ENCODE measurements around the gene GRIN3A. TPM values are rescaled to one million over a fixed set of nuclear protein-coding genes. Genes with fewer than 3 reads are reported as not detected.

Gene GRIN3A
- total and polyA plus RNA-seq, 9 of the 15 experiments (the other 6 are each of a cell fraction or from before 2014, with no cell fraction given): 0.01 to 0.03 TPM; not detected in 7

GRCh38 chr9:101536938-101537337 lies 201.5 kb downstream of the GRIN3A start:
- DNase-seq (ENCODE audit: extremely low read depth in 1 of 4, low spot score in 3 of 4) (peak in 1 of 4 experiments; percentile 37), FAIRE-seq (peak; percentile 46), ATAC-seq (no peak)
- intact Hi-C loops (cut with micrococcal nuclease): loop anchor here (10.0 kb wide), 2 partner anchors 202 to 822 kb away; no protein-coding TSS in a partner anchor
- H3K9ac ChIP-seq (ENCODE audit: insufficient read depth in 1 of 2, low read depth in 2 of 2, low read length in 2 of 2): no peak overlapping the region
- H3K27ac ChIP-seq (ENCODE audit: extremely low read depth, low read depth, low read length): no peak overlapping the region
- in situ Hi-C loops (cut with MboI): loop anchor here (25.0 kb wide), 1 partner anchor 825 kb away; no protein-coding TSS in a partner anchor
- no peaks in the 10 kb centered on the region for H3K9me3 ChIP-seq (replicated peaks; ENCODE audit: control insufficient read depth, insufficient read depth, low read depth, low read length)
- CTCF ChIA-PET (ENCODE audit: low intra/inter-chr PET ratio): interaction anchor here (0.7 kb wide), 1 partner anchor 68 kb away, joined by 3 read pairs; no protein-coding TSS in a partner anchor
- H3K36me3 ChIP-seq (ENCODE audit: control insufficient read depth, insufficient read depth, low read length): peaks cover 41% of the 10 kb centered on the region; the same call in 2 of the 3 replicates
- peaks cover 0 to 4% of the 10 kb centered on the region in 2 experiments; a peak in 1 of 5 replicates for H3K4me1 ChIP-seq (replicated peaks in 1 of 2; ENCODE audit: control insufficient read depth in 2 of 2, insufficient read depth in 2 of 2, low read length in 2 of 2)
- no TSS peak for BruUV-seq (replicated peaks)
- no peaks in the 10 kb centered on the region for H3K9me1 ChIP-seq (ENCODE audit: control insufficient read depth, insufficient read depth, low read length)
- H3K4me2 ChIP-seq (ENCODE audit: insufficient read depth, low read length): no peak overlapping the region
- no peaks in the 10 kb centered on the region for H4K20me1 ChIP-seq (replicated peaks; ENCODE audit: control insufficient read depth, insufficient read depth, low read length)
- 90% methylated on average over 2 of the region's 2 CpGs for WGBS (ENCODE audit: insufficient coverage, low coverage, missing lambda C conversion rate)
- no peak overlapping the region for H2AFZ ChIP-seq (ENCODE audit: low read depth, low read length)
- POLR2A ChIA-PET: interaction anchor here (0.6 to 0.8 kb wide), 2 partner anchors 9 to 102 kb away, joined by 3 to 5 read pairs; partner anchors contain the start of gene ALDOB
- peaks cover 10% of the 10 kb centered on the region for H3K79me2 ChIP-seq (ENCODE audit: control insufficient read depth, insufficient read depth, low read length)
- H3K4me3 ChIP-seq: no peak overlapping the region
- no peaks in the 10 kb centered on the region for H3K27me3 ChIP-seq (ENCODE audit: control insufficient read depth in 2 of 2, insufficient read depth in 2 of 2, low read length in 2 of 2)
- TF ChIP-seq YY1 (IDR thresholded peaks at IDR 0.05; ENCODE audit: borderline replicate concordance in 1 of 3, control insufficient read depth in 1 of 3, extremely low read depth in 1 of 3, insufficient read depth in 3 of 3, insufficient read length in 1 of 3, insufficient replicate concordance in 2 of 3, low read depth in 1 of 3, low read length in 2 of 3) (peak in 1 of 3 experiments; percentile 78), LEF1 (IDR thresholded peaks at IDR 0.05) (no peak), RCOR1 (IDR thresholded peaks at IDR 0.05; ENCODE audit: borderline replicate concordance in 1 of 2, low read depth in 2 of 2, low read length in 2 of 2) (peak in 1 of 2 experiments; percentile 22; a peak in 1 of 4 replicates), BCLAF1 (IDR thresholded peaks at IDR 0.05; ENCODE audit: borderline replicate concordance in 1 of 2, control insufficient read depth in 1 of 2, low read depth in 2 of 2, low read length in 1 of 2) (no peak), NBN (IDR thresholded peaks at IDR 0.05; ENCODE audit: low read depth) (no peak), POLR2AphosphoS5 (IDR thresholded peaks at IDR 0.05; ENCODE audit: control insufficient read depth, insufficient read depth, low read depth, low read length) (no peak), REST (IDR thresholded peaks at IDR 0.05; ENCODE audit: borderline replicate concordance) (peak; percentile 97), REST (CRISPR knock-in tag; IDR thresholded peaks at IDR 0.05; ENCODE audit: low read depth) (peak; percentile 92)
